Dermis blood vessel endothelial cell (primary cell): ENCODE data around the gene TBC1D22A. TPM values are rescaled to one million over a fixed set of nuclear protein-coding genes. Genes with fewer than 3 reads are reported as not detected.

Source experiments
- DNase-seq: peaks from one replicate; pipeline ENCODE4 v3.0.0; 2010
- total RNA-seq: library from RNA; depleted of rRNA; stranded (reverse); fragments of >200 nt; gene quantifications from 2 replicates; pipeline ENCODE4 v1.2.3, GENCODE V29; 2014

Gene TBC1D22A
- total RNA-seq, 1 donor from 2014 or later: 19.4 TPM

GRCh38 chr22:47195484-47196165 lies 433.2 kb downstream of the TBC1D22A start:
- no peak for DNase-seq

GRCh38 chr22:47196166-47196849 lies 433.9 kb downstream of the TBC1D22A start:
- no peak for DNase-seq

GRCh38 chr22:47196881-47197772 lies 434.7 kb downstream of the TBC1D22A start:
- DNase-seq: no peak

GRCh38 chr22:47197773-47198500 lies 435.5 kb downstream of the TBC1D22A start:
- DNase-seq: no peak

DNA sequence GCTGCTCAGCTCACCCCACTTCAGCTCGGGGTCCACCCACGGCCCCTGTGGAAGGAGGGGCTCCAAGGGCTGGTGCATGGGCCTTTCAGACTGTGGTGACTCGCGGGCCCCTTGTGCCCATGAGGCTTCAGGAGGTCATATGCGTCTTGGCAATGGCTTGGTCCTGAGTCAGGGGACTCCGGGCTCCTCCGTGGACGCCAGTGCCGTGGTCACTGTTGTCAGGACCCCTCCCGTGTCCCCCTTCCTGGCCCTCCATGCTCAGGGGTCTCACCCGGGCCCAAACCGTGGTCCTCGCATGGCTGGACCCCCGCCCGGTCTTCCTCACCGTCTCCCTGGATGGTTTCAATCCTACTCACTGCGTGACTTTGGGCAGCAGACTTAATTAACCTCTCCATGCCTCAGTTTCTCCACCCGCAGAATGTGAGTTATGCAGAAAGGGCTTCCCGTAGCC lies 436.4 kb downstream of the TBC1D22A start:
- DNase-seq: no peak

GRCh38 chr22:47199261-47199978 lies 437.0 kb downstream of the TBC1D22A start:
- no peak for DNase-seq

GRCh38 chr22:47199979-47200272 lies 437.5 kb downstream of the TBC1D22A start:
- DNase-seq: no peak

DNA sequence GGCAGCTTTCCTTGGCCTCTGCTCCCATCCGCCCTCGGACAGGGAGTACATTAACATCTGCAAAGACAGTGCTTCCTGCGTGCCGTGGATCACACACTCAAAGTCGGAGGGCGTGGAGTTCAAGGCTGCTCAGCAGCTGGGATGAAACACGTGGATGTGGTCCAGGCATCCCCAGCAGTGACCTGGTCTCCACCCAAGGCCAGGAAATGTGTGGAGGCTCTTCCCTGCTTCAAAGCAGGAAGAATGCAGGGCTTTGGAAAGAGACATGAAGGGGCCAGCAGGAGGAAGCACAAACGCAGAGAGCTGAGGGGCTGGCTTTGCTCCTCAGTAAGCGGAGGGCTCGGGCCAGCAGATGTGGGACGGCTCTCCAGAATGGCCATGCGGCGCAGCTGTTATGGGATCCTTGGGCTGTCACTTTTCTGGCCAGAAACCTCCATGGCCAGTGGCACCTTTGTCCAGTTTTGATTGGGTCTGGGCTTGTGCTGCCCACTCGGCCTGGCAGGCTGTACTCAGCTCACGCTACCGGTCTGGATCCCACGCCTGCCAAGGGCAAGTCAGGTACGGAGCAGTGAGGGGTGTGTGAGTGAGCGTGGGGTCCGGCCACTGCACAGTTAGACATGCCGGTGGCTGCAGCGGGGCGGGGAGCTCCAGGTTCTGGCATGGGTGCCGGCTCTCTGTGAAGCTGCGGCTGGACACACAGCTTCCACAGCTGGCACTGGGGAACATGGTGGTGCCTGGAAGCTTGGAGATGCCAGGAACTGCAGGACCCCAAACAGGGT lies 438.0 kb downstream of the TBC1D22A start:
- DNase-seq: no peak

- no peak for DNase-seq
Measured at GRCh38 chr22:47201186-47201995, 438.9 kb downstream of the TBC1D22A start.

DNA sequence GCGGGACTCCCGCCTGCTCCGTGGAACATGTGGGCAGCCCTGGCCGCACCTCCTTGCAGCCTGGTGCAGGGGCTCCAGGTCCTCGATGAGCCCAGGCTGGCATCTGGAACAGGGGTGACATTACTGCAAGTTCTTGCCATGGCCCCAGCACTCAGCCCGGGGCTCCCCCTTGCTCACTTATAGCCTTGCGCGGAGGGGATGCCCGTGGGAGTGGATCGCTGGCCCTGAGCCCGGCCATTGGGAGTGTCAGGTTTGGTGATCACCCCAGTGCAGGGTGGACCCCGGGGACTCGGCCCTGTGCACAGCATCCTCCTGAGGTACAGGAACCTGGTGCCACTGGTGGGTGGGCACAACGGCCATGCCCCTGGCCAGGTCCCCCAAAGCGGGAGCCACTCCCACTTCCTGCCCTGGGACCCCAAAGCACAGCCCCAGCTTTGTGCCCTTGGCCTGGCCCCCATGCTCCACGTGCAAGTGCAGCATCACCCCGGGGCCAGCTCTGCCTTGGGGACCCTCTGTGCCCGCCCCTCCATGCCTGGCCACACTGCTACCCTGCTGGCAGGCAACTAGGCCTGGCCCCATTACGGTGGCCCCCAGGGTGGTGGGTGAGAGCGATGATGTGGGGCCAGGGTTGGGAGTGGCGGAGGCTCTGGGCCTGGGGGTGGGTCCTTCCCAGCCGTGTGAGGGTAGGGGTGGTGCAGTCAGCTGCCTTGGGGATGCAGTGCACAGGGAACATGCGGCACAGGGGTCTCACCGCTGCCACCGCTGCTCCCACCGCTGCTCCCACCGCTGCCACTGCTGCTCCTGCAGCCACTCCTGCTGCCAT lies 439.8 kb downstream of the TBC1D22A start:
- no peak for DNase-seq

DNA sequence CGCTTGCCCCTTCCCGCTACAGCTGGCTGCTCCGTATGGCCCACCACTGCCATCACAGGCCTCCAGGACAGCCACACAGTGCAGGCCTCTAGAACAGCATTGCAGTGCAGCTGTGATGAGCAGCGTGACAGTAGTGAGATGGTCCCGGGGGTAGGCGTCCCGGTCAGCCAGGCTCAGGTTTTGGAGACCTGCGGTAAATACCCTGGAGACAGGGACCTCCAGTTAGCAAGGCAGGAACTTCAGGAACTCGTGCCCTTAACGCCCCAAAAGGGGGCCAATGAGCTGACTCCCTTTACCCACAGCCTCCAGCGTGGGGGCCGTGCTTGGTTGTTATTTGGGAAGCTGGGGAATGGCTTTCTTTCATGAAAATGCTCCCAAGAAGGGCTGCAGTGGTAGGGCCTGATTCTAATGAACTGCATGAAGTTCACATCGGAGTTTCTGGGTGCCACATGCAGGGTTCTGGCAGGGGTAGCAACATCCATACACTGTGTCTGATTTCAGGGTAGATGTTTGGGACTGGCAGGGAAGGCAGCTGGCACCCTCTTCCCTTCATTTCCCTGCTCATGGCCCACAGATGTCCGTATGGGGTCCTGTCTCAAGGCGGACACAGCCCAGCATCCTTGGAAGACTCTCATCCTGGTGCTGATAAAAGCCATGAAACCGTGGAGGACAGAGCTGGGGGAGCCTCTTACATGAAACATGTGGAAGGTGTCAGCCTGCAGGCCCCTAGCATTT lies 440.5 kb downstream of the TBC1D22A start:
- no peak for DNase-seq

GRCh38 chr22:47203554-47203991 lies 441.1 kb downstream of the TBC1D22A start:
- no peak for DNase-seq

- DNase-seq: no peak
Measured at GRCh38 chr22:47204002-47204979, 441.8 kb downstream of the TBC1D22A start.

DNA sequence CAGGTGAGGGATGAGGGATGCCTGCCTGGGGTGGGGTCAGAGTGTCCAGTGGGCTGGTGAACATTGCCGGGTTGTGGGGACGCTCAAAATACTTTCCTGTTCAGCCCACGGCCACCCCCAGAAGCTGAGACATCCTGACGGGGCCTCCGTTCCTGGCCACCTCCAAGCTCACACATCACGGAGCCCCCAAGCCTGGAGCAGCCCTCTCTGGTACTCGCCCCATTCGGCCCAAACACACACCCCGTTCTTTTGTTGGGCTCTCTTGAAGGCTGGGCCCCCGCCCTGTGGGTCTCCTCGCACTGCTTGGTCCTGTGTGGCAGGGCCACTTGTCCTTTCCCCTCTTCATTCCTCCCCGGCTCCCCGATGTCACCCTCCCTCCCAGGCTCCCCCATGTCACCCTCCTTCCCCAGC lies 442.6 kb downstream of the TBC1D22A start:
- no peak for DNase-seq

- no peak for DNase-seq
Measured at GRCh38 chr22:47205554-47205953, 443.1 kb downstream of the TBC1D22A start.

- DNase-seq: no peak
Measured at GRCh38 chr22:47206164-47206563, 443.7 kb downstream of the TBC1D22A start.

- DNase-seq: no peak
Measured at GRCh38 chr22:47206666-47207218, 444.3 kb downstream of the TBC1D22A start.
